ENCODE results near the gene BRME1. TPM values are rescaled to one million over a fixed set of nuclear protein-coding genes. Genes with fewer than 3 reads are reported as not detected.

The BRME1 gene
- total RNA-seq, 4 donors from 2014 or later, result 4.8 to 7.7 (median 5.8) TPM; not detected in 1

- intact Hi-C loops (cut with DNase I; ENCODE audit: low total_unique reads), result loop anchor here (2.0 kb wide), 1 partner anchor 189 kb away; the partner anchor contains the start of gene MISP3
- H3K27ac ChIP-seq, result no peak overlapping the region
These were observed 22.3 kb downstream of the BRME1 start for GRCh38 chr19:13883516-13884064.

GRCh38 chr19:13882836-13883235, 23.1 kb downstream of the BRME1 start:
- H3K27me3 ChIP-seq, result no peaks in the 10 kb centered on the region
- no peak overlapping the region for H3K4me3 ChIP-seq
- no peaks in the 10 kb centered on the region for H3K36me3 ChIP-seq
- intact Hi-C loops (cut with DNase I; ENCODE audit: low total_unique reads), result no loop called here
- H3K4me1 ChIP-seq, result no peaks in the 10 kb centered on the region
- H3K27ac ChIP-seq, result no peak overlapping the region
- no peak for DNase-seq
- H3K9me3 ChIP-seq, result no peaks in the 10 kb centered on the region
- TF ChIP-seq CTCF (IDR thresholded peaks at IDR 0.05) (no peak), POLR2A (IDR thresholded peaks at IDR 0.05) (no peak)

More at GRCh38 chr19:13883516-13884064, 22.3 kb downstream of the BRME1 start:
- TF ChIP-seq CTCF (IDR thresholded peaks at IDR 0.05) (no peak), POLR2A (IDR thresholded peaks at IDR 0.05) (no peak)
- no peak overlapping the region for H3K4me3 ChIP-seq
- DNase-seq, result no peak
- no peaks in the 10 kb centered on the region for H3K36me3 ChIP-seq
- H3K4me1 ChIP-seq, result no peaks in the 10 kb centered on the region
- H3K9me3 ChIP-seq, result no peaks in the 10 kb centered on the region
- H3K27me3 ChIP-seq, result no peaks in the 10 kb centered on the region

- no peaks in the 10 kb centered on the region for H3K27me3 ChIP-seq
- no peaks in the 10 kb centered on the region for H3K9me3 ChIP-seq
- TF ChIP-seq CTCF (IDR thresholded peaks at IDR 0.05), result no peak
- TF ChIP-seq POLR2A (IDR thresholded peaks at IDR 0.05), result no peak
- no peaks in the 10 kb centered on the region for H3K4me1 ChIP-seq
- no peak for DNase-seq
- H3K27ac ChIP-seq, result no peak overlapping the region
- intact Hi-C loops (cut with DNase I; ENCODE audit: low total_unique reads), result no loop called here
- H3K36me3 ChIP-seq, result no peaks in the 10 kb centered on the region
- H3K4me3 ChIP-seq, result no peak overlapping the region
These were observed 23.5 kb downstream of the BRME1 start for GRCh38 chr19:13882419-13882795.

GRCh38 chr19:13881692-13882418, 24.1 kb downstream of the BRME1 start:
- intact Hi-C loops (cut with DNase I; ENCODE audit: low total_unique reads), result no loop called here
- Histone ChIP-seq H3K36me3 (no peaks in the 10 kb centered on the region), H3K4me1 (no peaks in the 10 kb centered on the region), H3K27ac (peak overlapping the region in 1 of 2 donors; percentile 79), H3K27me3 (no peaks in the 10 kb centered on the region), H3K9me3 (no peaks in the 10 kb centered on the region), H3K4me3 (no peak overlapping the region)
- TF ChIP-seq POLR2A (IDR thresholded peaks at IDR 0.05) (no peak), CTCF (IDR thresholded peaks at IDR 0.05) (no peak)
- no peak for DNase-seq

GRCh38 chr19:13881251-13881691, 24.6 kb downstream of the BRME1 start:
- H3K4me1 ChIP-seq, result no peaks in the 10 kb centered on the region
- H3K9me3 ChIP-seq, result no peaks in the 10 kb centered on the region
- DNase-seq, result no peak
- intact Hi-C loops (cut with DNase I; ENCODE audit: low total_unique reads), result no loop called here
- peak overlapping the region; percentile 79 to 83 for H3K27ac ChIP-seq
- no peaks in the 10 kb centered on the region for H3K36me3 ChIP-seq
- TF ChIP-seq POLR2A (IDR thresholded peaks at IDR 0.05), result no peak
- no peak for TF ChIP-seq CTCF (IDR thresholded peaks at IDR 0.05)
- H3K4me3 ChIP-seq, result no peak overlapping the region
- no peaks in the 10 kb centered on the region for H3K27me3 ChIP-seq

Data from uterus (tissue), 4 donors.